ENCODE measurements around the gene WT1.

Gene WT1

DNA sequence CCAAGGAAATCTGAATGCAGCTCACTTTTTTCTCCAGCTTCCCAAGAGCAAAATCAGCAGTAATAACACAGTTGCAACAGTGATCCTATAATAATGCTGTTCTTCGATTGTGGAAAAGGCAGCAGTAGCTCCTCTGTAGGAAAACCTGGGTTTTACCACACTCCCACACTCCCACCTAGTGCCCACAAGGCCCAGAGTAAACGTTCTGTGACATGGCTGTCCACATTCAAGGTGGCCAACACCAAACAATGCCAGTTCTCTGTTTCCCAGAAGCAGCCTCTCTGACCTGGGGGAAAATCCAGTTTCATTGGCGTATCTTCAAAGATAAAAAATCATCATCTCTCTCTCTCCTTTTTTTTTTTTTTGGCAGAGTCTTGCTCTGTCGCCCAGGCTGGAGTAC, 40.2 kb downstream of the WT1 start:
- Mint-ChIP-seq H3K27ac (no peak overlapping the region), H3K36me3 (ENCODE audit: low read depth) (no peaks in the 10 kb centered on the region), H3K9me3 (no peaks in the 10 kb centered on the region), H3K4me3 (no peak overlapping the region), H3K4me1 (ENCODE audit: low read depth) (no peaks in the 10 kb centered on the region), H3K27me3 (peaks cover 2% of the 10 kb centered on the region)
- intact Hi-C loops (cut with micrococcal nuclease): no loop called here

GRCh38 chr11:32392840-32393239, 42.5 kb downstream of the WT1 start:
- peaks cover 2% of the 10 kb centered on the region for H3K27me3 Mint-ChIP-seq
- intact Hi-C loops (cut with micrococcal nuclease): no loop called here

DNA sequence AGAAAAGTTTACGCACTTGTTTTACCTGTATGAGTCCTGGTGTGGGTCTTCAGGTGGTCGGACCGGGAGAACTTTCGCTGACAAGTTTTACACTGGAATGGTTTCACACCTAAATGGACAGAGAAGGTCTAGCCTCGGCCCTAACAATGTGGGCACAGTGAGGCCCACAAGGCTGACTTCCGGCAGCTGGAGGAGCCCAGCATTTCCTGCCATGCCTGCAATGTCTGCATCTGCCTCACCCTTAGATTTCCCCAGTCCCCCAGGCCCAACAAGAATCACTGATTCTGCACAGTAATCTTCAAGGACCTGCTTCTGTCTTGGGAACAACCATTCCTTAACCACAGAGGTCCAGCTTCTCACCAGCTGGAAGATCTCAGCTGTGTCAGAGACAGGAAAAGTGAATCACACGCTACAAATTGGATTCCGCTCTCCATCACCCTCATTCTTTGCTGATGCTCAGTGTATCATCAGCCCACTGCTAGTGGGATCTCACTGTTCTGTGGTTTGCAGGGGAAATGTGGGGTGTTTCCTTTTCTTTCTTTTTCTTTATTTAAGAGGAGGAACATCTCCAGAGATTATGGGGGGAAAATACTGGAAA, 43.3 kb downstream of the WT1 start:
- no peak overlapping the region for H3K4me3 Mint-ChIP-seq
- peaks cover 2% of the 10 kb centered on the region for H3K27me3 Mint-ChIP-seq
- no peaks in the 10 kb centered on the region for H3K36me3 Mint-ChIP-seq (ENCODE audit: low read depth)
- H3K9me3 Mint-ChIP-seq: no peaks in the 10 kb centered on the region
- intact Hi-C loops (cut with micrococcal nuclease): no loop called here
- no peak overlapping the region for H3K27ac Mint-ChIP-seq
- H3K4me1 Mint-ChIP-seq (ENCODE audit: low read depth): no peaks in the 10 kb centered on the region

More at GRCh38 chr11:32392840-32393239, 42.5 kb downstream of the WT1 start:
- Mint-ChIP-seq H3K4me3 (no peak overlapping the region), H3K36me3 (ENCODE audit: low read depth) (no peaks in the 10 kb centered on the region), H3K4me1 (ENCODE audit: low read depth) (no peaks in the 10 kb centered on the region), H3K27ac (no peak overlapping the region), H3K9me3 (no peaks in the 10 kb centered on the region)

- no peaks in the 10 kb centered on the region for H3K4me1 Mint-ChIP-seq (ENCODE audit: low read depth)
- intact Hi-C loops (cut with micrococcal nuclease): no loop called here
- no peaks in the 10 kb centered on the region for H3K36me3 Mint-ChIP-seq (ENCODE audit: low read depth)
- H3K9me3 Mint-ChIP-seq: no peaks in the 10 kb centered on the region
- no peak overlapping the region for H3K27ac Mint-ChIP-seq
- H3K27me3 Mint-ChIP-seq: peaks cover 2% of the 10 kb centered on the region
- no peak overlapping the region for H3K4me3 Mint-ChIP-seq
Observed at GRCh38 chr11:32391479-32391878, 43.9 kb downstream of the WT1 start.

DNA sequence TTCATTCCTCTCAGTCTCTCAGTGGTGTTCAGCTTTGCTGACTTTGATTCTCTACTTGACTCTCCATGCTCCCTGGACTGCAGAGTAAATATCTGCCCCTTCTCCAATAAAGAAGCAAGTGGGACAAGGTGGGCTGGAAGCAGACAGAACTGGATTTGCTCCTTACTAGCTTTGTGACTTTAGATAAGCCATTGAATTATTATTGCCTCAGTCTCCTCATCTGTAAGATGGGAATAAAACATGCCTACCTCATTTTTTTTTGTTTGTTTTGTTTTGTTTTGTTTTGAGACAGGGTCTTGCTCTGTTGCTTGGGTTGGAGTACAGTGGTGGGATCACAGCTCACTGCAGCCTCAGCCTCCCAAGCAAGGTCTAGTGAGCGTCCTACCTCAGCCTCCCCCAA, 44.6 kb downstream of the WT1 start:
- intact Hi-C loops (cut with micrococcal nuclease): no loop called here
- Mint-ChIP-seq H3K27ac (no peak overlapping the region), H3K27me3 (peaks cover 2% of the 10 kb centered on the region), H3K4me1 (ENCODE audit: low read depth) (no peaks in the 10 kb centered on the region), H3K9me3 (no peaks in the 10 kb centered on the region), H3K4me3 (no peak overlapping the region), H3K36me3 (ENCODE audit: low read depth) (no peaks in the 10 kb centered on the region)

DNA sequence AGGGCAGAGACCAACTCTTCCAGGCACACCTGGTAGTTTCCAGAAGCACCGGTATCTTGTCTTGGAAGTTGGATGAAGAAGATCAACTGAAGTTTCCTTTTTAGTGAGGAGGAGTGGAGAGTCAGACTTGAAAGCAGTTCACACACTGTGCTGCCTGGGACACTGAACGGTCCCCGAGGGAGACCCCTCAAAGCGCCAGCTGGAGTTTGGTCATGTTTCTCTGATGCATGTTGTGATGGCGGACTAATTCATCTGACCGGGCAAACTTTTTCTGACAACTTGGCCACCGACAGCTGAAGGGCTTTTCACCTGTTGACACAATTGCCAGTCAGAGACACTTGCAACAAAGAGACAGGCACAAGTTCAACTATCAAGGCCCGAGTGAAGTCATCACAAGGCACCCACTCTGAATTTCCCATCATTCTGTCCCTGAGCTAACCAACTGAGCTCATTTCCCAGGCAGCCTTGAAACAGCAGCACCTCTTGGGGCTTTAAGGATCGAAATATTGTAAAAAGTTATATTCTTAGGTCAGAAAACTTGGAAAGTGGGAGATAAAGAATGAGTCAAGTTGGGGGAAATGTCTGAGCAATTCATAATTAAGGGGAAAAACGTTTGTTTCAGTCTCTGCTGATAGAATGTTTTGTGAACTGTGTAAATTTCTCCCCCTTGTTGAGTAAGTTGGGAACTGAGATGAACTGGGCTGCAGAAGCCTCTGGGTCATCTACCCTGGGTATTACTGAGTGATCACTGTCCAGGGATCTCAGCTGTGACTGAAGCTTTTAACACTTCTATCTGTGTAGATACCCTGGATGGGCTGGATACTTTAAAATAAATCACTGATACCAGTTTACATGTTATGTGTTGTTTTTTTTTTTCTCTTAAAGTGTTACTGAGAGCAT, 46.2 kb downstream of the WT1 start:
- no peaks in the 10 kb centered on the region for H3K9me3 Mint-ChIP-seq
- H3K4me1 Mint-ChIP-seq (ENCODE audit: low read depth): no peaks in the 10 kb centered on the region
- intact Hi-C loops (cut with micrococcal nuclease): no loop called here
- H3K27me3 Mint-ChIP-seq: peaks cover 3% of the 10 kb centered on the region
- no peaks in the 10 kb centered on the region for H3K36me3 Mint-ChIP-seq (ENCODE audit: low read depth)
- H3K4me3 Mint-ChIP-seq: no peak overlapping the region
- no peak overlapping the region for H3K27ac Mint-ChIP-seq

GRCh38 chr11:32388365-32388764, 47.0 kb downstream of the WT1 start:
- intact Hi-C loops (cut with micrococcal nuclease): no loop called here
- Mint-ChIP-seq H3K4me3 (no peak overlapping the region), H3K36me3 (ENCODE audit: low read depth) (no peaks in the 10 kb centered on the region)

DNA sequence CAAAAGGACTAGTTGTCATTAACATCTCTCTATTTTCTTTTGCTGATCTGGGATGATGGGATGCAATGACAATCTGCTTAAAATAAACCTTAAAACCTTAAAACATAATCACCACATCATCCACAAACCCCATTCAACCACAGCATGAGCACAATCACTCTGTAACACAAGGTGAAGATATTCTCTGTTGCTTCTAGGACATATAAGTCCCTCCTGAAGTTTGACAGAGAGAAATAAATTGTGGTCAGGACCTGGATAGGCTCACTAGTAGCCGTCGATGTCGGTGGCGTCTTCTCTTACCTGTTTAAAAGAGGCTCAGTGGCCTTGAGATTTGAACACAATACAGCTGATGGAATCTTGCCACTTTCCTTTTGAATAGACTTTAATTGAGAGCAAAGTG, 47.9 kb downstream of the WT1 start:
- intact Hi-C loops (cut with micrococcal nuclease): no loop called here
- Mint-ChIP-seq H3K27ac (no peak overlapping the region), H3K4me1 (ENCODE audit: low read depth) (no peaks in the 10 kb centered on the region), H3K9me3 (no peaks in the 10 kb centered on the region), H3K4me3 (no peak overlapping the region), H3K36me3 (ENCODE audit: low read depth) (no peaks in the 10 kb centered on the region), H3K27me3 (peaks cover 3% of the 10 kb centered on the region)

More at GRCh38 chr11:32388365-32388764, 47.0 kb downstream of the WT1 start:
- peaks cover 3% of the 10 kb centered on the region for H3K27me3 Mint-ChIP-seq
- H3K9me3 Mint-ChIP-seq: no peaks in the 10 kb centered on the region
- no peak overlapping the region for H3K27ac Mint-ChIP-seq
- no peaks in the 10 kb centered on the region for H3K4me1 Mint-ChIP-seq (ENCODE audit: low read depth)

DNA sequence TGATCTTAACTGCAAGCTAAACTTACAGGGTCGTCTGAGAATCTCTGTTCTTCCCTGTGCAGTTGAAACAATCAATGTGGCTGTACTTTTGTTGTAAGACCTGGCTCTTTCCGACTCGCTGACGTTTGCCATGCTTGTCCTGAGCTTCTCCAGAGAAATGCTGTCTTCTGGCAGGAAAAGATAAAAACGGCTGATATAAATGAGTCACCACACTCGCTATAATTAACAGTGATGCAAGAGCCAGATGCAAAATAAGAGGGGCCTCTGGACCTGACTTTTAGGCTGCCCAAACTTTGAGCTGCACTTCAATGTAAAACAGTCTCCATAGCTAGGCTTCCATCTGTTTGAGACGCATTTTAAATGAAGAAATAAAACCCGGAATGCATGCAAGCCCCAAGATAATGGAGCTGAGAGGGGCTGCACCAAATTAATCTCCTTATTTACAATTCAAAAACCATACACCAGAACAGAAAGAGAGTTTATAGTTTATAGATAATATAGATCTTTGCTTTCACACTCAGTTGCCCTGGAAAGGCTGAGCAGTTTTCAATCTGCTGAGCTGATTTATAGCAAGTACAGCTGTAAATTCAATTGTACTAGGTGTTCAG, 48.5 kb downstream of the WT1 start:
- Mint-ChIP-seq H3K36me3 (ENCODE audit: low read depth) (no peaks in the 10 kb centered on the region), H3K27me3 (peaks cover 3% of the 10 kb centered on the region), H3K4me1 (ENCODE audit: low read depth) (no peaks in the 10 kb centered on the region), H3K9me3 (no peaks in the 10 kb centered on the region), H3K27ac (no peak overlapping the region), H3K4me3 (no peak overlapping the region)
- intact Hi-C loops (cut with micrococcal nuclease): no loop called here

DNA sequence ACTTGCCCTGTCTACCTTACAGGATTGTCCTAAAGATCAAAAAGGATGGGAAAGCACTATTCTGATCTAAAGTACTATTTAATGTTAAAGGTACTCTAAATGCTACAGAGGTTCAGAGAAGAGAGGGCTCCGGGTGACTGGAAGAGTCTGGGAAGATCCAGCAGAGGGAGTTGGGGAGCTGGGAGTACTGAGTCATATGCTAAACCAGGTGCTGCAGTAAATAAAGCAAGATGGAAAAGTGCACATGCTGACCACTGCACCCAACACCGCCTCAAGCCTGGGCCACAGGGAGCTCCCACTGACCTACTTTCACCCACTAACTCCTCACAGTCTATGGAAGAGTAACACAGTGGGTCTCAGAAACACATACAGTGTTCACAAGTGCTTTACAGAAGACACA, 49.3 kb downstream of the WT1 start:
- Mint-ChIP-seq H3K4me1 (ENCODE audit: low read depth) (no peaks in the 10 kb centered on the region), H3K4me3 (no peak overlapping the region), H3K9me3 (no peaks in the 10 kb centered on the region), H3K27ac (no peak overlapping the region), H3K36me3 (ENCODE audit: low read depth) (no peaks in the 10 kb centered on the region), H3K27me3 (peaks cover 3% of the 10 kb centered on the region)
- intact Hi-C loops (cut with micrococcal nuclease): no loop called here

DNA sequence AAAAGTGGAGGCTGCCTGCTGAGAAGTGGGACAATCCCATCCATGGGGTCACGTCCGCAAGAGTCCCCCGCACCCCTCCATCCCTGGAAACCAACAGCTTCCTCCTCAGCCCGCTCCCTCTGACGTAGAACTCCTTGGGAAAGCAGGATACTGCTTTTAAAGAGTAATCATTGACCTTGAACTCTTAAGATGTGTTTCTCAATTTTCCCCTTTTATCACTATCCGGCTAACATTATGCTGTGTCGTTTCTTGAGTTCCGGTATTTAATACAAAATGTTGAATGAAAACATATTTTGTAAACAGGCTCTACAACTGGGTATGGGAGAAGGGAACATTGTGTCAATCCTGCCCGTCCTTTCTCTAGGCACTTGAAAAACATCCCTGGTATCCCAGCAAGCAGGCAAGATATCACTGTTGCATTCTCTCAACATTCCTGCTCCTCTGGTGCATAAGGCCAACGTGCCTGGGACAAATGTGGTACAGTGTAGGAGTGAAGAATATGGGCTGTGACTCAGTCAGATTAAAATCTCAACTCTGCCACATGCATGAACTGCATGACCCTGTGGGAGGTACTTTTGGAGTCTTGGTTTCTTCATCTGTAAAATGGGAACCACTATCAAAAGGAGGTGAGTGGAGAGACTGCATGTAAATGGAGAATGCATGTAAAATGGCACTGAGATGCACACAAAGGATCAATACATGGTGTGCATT, 52.8 kb downstream of the WT1 start:
- no peak overlapping the region for H3K27ac Mint-ChIP-seq
- intact Hi-C loops (cut with micrococcal nuclease): no loop called here

DNA sequence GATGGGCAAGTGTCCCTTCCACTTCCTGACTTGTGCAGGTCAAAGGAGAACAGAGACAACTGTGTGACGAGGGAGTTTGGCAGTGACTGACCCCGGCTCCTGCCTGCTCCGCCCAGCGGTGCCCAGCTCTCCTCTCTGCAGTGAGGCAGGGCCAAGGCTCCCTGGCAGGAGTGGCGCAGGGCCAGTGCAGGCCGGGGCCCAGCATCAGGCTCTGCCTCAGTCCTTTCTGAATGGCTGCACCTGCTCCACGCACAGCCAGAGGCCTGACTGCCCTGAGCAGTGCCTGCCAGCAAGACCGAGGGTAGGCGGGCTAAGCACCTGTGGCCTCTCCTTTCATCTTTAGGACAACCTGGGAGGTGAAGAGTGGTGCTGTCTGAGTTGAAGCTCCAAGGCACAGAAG, 54.2 kb downstream of the WT1 start:
- Mint-ChIP-seq H3K27ac (no peak overlapping the region), H3K4me1 (ENCODE audit: low read depth) (no peaks in the 10 kb centered on the region), H3K36me3 (ENCODE audit: low read depth) (no peaks in the 10 kb centered on the region), H3K9me3 (no peaks in the 10 kb centered on the region), H3K27me3 (peaks cover 2% of the 10 kb centered on the region), H3K4me3 (no peak overlapping the region)
- intact Hi-C loops (cut with micrococcal nuclease): no loop called here

More for the DNA sequence above, 52.8 kb downstream of the WT1 start:
- Mint-ChIP-seq H3K4me3 (no peak overlapping the region), H3K9me3 (no peaks in the 10 kb centered on the region), H3K27me3 (peaks cover 3% of the 10 kb centered on the region), H3K36me3 (ENCODE audit: low read depth) (no peaks in the 10 kb centered on the region), H3K4me1 (ENCODE audit: low read depth) (no peaks in the 10 kb centered on the region)

DNA sequence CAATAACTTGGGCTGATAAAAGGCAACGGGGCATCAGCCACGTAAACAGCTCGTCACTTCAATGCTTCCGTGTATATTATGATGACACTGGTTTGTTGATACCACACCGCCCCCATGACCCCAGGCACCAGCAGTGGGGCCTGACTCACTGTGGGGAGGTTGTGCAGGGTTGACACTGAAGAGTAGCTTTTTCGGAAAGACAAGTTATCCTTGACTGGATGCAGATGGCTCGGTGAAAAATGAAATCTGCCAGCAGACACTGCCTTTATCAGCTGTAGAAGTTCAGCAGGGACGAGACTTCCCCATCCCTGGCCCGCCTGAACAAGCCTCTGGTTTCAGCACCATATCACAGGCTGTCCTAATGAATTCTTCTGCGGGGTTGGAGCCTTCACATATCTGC, 55.6 kb downstream of the WT1 start:
- intact Hi-C loops (cut with micrococcal nuclease): no loop called here
- Mint-ChIP-seq H3K36me3 (ENCODE audit: low read depth) (no peaks in the 10 kb centered on the region), H3K4me3 (no peak overlapping the region), H3K4me1 (ENCODE audit: low read depth) (peaks cover under 1% of the 10 kb centered on the region), H3K27ac (no peak overlapping the region), H3K9me3 (no peaks in the 10 kb centered on the region), H3K27me3 (peaks cover 2% of the 10 kb centered on the region)

GRCh38 chr11:32375826-32376225, 59.5 kb downstream of the WT1 start:
- H3K27ac Mint-ChIP-seq: no peak overlapping the region
- H3K27me3 Mint-ChIP-seq: no peaks in the 10 kb centered on the region
- intact Hi-C loops (cut with micrococcal nuclease): no loop called here
- peaks cover 7% of the 10 kb centered on the region for H3K4me1 Mint-ChIP-seq (ENCODE audit: low read depth)
- no peaks in the 10 kb centered on the region for H3K9me3 Mint-ChIP-seq
- no peaks in the 10 kb centered on the region for H3K36me3 Mint-ChIP-seq (ENCODE audit: low read depth)
- no peak overlapping the region for H3K4me3 Mint-ChIP-seq
